ENCODE measurements around the gene CPNE7.

The CPNE7 gene

GRCh38 chr16:89605186-89605970 is 29.8 kb downstream of the CPNE7 start:
- DNase-seq = no peak

GRCh38 chr16:89606006-89606405 is 30.4 kb downstream of the CPNE7 start:
- no peak for DNase-seq

DNA sequence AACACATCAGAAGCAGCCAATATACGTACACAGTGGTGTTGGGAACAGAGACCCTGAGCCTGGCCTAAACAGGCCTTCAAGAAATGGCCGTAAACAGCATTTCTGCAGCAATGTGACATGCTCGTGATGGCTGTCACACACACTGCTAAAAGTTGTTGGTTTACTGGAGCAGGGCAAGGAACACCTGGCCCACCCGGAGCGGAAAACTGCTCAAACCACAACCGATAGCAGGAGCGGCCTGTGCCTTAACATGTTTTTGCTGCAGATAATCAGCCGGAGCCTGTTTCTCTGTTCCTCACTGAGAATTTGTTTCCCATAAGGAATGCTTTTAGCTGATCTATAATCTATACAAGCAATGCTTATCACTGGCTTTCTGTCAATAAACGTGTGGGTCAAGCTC is 31.9 kb downstream of the CPNE7 start:
- DNase-seq = no peak

GRCh38 chr16:89607937-89608740 is 32.6 kb downstream of the CPNE7 start:
- no peak for DNase-seq

GRCh38 chr16:89610108-89610453 is 34.5 kb downstream of the CPNE7 start:
- no peak for DNase-seq

DNA sequence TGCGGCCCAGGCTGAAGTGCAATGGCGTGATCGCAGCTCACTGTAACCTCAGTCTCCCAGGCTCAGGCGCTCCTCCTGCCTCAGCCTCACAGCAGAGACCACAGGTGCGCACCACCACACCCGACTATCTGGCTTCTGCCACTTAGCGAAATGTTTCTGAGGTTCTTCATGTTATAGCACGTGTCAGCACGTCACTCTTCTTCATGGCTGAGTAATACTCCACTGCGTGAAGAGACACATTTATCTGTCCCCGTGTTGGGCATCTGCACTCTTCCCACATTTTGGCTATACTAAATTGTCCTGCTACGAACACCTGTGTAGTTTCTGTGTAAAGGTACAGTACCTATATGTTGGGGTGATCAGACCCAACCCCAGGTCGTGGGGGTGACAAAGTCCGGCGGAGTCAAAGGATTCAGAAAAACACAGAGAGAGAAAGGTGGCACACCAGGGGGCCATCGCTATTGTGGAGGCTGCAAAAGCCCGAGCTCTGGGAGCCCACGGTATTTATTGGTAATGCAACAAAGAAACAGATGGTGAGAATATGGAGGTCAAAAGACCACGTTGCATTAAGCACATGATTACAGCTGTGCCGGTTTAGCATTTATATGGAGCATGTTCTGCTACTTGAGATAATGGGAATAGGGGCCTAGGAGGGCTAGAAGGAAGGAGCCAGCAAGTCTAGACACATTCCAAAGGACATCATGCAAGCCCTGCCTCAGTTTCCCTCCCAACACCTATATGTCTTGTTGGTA is 37.0 kb downstream of the CPNE7 start:
- DNase-seq = no peak

- no peak for DNase-seq
Measured at GRCh38 chr16:89613231-89613953, 37.8 kb downstream of the CPNE7 start, which contains the start of gene DPEP1. DPEP1 (plus strand) TSS chr16:89613642; CDS start chr16:89630411, 16,769 bp downstream.

- DNase-seq = no peak
Measured at GRCh38 chr16:89613954-89614459, 38.4 kb downstream of the CPNE7 start.

DNA sequence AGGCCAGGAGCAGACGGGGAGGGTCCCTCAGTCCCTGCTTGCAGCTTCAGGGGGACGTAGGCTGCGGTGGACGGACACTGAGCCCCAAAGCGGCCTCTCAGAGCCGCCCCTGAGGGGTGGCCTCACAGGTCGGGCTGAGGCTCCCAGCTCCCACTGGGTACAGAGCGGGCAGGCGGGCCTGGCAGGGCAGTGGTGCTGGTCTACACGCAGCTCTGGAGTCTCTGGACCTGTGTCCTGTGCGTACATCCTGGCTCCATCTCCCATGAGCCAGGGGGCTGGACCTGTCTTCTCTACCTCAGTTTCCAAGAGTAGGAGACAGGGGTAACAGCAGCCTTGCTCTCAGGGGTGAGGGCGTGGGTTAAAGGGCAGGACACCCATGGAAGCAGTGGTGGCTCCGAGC is 39.6 kb downstream of the CPNE7 start:
- DNase-seq = no peak

GRCh38 chr16:89615596-89616090 is 40.1 kb downstream of the CPNE7 start:
- DNase-seq = no peak

DNA sequence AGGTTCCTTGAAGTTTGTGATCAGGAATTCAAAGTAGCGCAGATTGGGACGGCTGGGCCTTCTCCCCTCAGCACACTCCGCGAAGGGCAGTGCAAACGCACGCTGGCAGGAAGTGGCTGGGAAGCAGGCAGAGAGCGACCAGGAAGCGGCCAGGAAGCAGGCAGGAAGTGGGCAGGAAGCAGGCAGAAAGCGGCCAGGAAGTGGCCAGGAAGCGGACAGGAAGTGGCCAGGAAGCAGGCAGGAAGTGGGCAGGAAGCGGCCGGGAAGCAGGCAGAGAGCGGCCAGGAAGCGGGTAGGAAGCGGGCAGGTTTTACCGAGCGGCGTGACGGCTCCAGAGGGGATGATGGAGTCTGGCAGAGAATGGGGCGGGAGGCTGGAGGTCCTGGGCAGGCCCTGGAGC is 41.1 kb downstream of the CPNE7 start:
- no peak for DNase-seq

GRCh38 chr16:89617036-89617435 is 41.5 kb downstream of the CPNE7 start:
- DNase-seq = no peak

DNA sequence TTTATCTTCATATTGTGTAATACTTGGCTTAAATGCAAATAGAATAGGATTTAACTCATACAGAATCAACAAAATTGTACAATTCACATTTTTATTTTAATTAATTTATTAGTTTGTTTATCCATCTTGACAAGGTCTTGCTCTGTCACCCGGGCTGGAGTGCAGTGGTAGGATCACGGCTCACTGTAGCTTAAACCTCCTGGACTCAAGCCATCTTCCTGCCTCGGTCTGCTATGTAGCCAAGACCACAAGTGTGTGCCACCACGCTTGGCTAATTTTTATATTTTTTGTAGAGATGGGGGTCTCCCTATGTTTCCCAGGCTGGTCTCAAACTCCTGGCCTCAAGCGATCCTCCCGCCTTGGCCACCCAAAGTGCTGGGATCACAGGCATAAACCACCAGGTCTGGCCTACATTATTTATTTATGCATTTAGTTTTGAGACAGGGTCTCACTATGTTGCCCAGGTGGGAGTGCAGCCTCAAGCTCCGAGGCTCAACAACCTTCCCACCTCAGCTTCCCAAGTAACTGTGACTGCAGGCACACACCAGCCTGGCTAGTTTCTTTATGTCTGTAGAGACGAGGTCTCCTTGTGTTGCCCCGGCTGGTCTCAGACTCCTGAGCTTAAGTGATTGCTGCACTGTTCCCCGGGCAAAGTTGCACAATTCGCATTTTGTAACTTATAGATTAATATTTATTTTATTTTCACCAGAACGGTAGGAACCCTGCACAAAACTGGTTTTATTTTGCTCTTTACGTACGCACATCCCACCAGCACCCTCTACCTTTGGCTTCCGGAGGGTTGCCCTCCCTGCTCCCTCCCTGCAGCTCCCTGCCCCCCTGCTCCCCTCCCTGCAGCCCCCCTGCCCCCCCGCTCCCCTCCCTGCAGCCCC is 42.8 kb downstream of the CPNE7 start:
- DNase-seq = no peak

DNA sequence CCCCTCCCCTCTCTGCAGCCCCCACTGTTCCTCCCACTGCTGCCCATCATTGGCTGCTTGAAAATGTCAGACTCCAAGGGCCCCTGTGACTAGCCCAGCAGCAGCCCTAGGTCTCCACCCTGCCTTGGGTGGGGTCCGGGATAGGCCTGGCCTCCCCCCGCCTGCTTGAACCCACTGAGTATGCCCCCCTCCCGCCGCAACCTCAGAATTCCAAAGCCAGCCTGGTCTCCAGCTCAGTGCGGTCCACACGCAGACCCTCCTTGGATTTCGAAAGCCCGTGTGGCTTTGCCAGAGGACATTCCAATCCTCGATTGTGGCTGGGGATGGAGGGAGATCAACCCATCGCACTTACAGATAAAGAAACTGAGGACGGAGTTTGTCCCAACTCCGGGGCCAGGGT is 44.3 kb downstream of the CPNE7 start:
- no peak for DNase-seq

GRCh38 chr16:89620406-89620841 is 44.9 kb downstream of the CPNE7 start:
- DNase-seq = no peak

GRCh38 chr16:89621136-89621697 is 45.7 kb downstream of the CPNE7 start:
- DNase-seq = no peak

- no peak for DNase-seq
Measured at GRCh38 chr16:89621698-89622409, 46.3 kb downstream of the CPNE7 start.

DNA sequence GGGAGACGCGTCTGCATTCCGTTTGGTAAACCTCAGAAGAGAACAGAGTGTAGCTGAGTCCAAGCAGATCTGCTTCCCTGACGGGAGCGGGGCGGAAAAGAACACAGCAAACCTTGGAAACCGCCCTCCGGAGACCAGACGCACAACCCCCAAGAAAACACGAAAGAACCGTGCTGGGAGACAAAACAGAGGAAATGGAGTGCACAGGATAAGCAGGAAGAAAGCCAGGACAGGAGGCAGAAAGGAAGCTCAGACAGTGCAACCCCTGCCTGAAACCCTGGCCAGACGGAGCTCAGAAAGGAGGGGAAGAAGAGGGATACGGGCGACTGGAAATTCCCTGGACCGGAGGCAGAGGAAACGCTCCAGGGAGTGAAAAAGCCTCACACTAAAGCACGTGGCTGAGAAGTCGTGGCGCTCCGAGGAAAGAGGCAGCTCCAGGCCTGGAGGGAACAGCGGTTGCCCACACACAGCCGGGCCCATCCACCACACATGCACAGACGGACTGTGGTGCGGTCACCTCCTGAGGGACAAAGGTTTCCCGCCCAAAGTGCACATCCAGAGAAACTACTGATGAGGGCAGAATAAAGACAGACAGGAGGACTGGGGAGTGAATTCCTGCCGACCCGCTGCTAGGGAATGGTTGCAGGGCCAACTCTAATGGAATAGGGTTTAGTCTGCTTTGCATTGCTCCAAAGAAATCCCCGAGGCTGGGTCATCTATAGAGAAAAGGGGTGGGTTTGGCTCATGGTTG is 48.1 kb downstream of the CPNE7 start:
- no peak for DNase-seq
